Activated T-cell treated with anti-CD3 and anti-CD28 coated beads for 1 hour (primary cell): ENCODE measurements around the gene SCGB1C1.
"Not testable (repeated sequence)": the region's sequence is repeated elsewhere in the genome, so short reads cannot be mapped to it uniquely, and the experiment has no call there.

Source experiments
- DNase-seq: peaks from one replicate; pipeline ENCODE4 v3.0.0-alpha.2; 2020; ENCODE audit warnings: low read depth

SCGB1C1 gene

DNA sequence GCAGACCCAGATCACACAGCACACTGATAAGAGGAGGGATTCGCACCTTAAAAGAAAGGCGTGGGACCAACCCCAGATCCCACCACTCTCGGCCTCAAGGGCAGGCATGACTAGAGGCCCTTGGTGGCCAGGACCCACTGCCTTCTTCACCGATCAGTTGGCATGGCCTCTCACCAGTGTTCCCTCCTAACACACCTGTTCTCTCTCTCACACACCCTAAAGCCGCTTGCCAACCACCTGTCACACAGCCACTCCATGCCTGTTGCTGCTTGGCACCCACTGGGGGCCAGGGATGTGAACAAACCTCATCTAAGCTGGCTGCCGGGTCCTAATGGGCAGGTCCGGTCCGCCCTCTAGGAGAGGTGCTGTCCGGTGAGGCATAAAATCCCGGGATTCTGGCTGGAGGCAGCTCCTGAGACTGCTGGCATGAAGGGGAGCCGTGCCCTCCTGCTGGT, at the start of gene SCGB1C1:
Gene SCGB1C1, plus strand, starts transcription at position 405 of the 455 bp plus-strand sequence. Its CDS starts 22 bp downstream, at position 427.
- DNase-seq: not testable (repeated sequence)

DNA sequence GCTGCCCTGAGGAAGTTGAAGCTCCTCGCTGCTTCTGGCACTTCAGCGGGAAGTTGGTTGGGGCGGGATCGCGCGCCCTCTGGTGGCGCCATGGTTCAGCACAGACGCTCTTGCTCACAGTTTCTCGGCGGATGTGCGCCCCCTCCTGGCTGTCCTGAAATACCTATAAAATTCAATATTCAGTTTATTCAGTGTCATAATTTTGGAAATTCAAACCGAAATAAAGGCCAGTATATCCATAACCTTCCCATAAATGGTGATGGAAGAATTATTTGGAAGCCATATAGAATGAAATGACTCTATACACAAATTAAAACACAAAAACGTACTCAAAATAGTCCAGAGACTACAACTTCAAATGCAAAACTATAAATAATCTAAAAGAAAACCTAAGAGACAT, 12.6 kb upstream of the SCGB1C1 start:
- DNase-seq: not testable (repeated sequence)

DNA sequence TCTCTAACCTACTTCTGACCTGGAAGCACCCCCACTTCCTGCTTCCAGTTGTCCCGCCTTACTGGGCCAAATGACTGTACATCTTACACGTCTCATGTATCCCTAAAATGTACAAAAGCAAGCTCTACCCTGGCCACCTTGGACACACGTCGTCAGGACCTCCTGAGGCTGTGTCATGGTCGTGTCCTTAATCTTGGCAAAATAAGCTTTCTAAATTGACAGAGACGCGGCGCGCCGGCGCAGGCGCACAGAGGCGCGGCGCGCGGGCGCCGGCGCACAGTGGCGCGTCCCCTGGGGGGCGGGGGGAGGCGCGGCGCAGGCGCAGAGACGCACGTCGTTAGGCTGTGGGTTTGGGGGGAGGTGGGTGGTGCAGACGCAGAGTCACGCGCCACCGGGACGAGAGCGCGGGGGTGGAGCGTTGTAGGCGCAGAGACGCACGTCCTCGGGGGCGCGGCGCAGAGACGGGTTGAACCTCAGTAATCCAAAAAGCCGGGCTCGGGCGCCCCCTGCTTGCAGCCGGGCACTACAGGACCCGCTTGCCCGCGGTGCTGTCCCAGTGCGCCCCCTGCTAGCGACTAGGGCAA, 3.6 kb upstream of the SCGB1C1 start:
- not testable (repeated sequence) for DNase-seq

DNA sequence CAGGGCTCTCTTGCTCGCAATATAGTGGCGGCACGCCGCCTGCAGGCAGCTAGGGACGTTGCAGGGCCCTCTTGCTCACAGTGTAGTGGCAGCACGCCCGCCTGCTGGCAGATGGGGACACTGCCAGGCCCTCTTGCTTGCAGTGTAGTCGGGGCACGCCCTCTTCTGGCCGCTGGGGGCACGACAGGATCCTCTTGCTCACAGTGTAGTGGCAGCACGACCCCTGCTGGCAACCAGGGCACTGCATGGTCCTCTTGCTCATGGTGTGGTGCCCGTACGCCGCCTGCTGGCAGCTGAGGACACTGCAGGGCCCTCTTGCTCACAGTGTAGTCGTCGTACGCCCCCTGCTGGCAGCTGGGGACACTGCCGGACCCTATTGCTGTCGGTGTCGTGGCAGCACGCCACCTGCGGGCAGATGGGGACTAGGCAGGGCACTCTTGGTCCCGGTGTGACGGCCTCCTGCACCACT, 3.0 kb upstream of the SCGB1C1 start:
- DNase-seq: not testable (repeated sequence)

DNA sequence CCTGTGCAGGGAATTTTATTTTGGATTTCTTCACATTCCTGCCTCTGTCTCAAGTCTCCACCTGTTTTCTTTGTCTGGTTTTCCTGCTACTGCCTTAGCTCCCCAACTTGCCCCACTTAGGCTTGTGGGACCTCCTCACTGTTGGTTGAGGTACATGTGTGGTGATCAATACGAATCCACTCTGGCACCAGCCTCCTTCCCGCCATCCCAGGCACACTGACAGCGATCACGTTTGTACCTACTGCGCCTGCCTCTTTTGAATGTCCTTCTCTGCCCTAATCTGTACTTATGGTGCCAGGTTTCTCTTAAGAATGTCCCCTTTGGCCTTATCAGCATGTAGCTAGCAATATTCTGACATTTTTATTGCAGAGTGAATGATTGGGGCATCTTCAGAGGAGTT, 2.3 kb upstream of the SCGB1C1 start:
- DNase-seq: not testable (repeated sequence)

DNA sequence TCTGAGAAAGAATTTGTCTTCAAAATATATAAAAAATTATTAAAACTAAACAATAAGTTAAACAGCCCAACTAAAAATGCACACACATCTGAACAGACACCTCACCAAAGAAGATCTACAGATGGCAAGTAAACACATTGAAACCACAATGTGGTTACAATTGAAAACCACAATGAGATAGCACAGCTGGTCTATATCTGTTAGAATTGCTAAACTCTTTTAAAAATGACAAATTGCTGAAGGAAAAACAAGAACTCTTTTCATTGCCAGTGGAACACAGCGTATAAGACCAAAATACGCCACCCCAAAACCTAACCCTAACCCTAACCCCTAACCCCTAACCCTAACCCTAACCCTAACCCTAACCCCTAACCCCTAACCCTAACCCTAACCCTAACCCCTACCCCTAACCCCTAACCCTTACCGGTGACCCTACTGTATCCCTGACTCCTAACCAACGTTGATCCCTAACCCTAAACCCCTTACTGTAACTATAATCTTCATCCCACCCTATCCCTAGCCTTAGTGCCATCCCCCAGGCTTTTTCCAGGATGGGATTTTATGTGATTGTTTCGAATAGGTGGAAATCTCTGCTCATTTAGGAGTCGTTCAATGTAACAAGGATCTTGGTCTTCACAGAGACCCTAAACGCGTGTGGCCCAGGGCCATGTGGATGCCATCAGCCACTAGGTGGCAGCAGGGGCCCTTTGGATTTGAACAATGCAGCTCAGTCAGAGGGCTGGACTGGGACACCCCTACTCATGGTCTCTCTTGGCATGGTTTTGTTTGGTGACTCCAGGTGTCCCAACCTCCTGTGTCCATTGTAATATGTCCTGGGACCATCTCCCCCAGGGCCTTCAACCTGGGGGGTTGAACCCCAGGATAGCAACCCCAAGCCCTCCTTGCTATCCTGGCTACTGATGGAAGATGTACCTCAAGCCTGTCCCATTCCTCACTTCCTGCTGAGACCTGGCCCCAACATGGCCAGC, 1.1 kb upstream of the SCGB1C1 start:
- DNase-seq: not testable (repeated sequence)

DNA sequence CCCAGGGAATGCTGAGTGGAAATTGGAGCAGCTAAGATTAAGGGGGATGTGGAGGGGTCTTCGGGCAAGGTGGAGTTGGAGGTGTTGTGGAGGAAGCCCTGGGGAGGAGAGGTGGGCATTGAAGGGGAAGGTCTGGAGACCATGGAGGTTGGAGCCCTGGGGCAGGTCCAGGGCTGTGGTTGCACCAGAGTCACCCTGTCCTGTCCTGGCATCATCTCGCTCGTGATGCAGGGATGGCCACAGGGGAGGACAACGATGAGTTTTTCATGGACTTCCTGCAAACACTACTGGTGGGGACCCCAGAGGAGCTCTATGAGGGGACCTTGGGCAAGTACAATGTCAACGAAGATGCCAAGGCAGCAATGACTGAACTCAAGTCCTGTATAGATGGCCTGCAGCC, 603 bp downstream of the SCGB1C1 start:
- not testable (repeated sequence) for DNase-seq

DNA sequence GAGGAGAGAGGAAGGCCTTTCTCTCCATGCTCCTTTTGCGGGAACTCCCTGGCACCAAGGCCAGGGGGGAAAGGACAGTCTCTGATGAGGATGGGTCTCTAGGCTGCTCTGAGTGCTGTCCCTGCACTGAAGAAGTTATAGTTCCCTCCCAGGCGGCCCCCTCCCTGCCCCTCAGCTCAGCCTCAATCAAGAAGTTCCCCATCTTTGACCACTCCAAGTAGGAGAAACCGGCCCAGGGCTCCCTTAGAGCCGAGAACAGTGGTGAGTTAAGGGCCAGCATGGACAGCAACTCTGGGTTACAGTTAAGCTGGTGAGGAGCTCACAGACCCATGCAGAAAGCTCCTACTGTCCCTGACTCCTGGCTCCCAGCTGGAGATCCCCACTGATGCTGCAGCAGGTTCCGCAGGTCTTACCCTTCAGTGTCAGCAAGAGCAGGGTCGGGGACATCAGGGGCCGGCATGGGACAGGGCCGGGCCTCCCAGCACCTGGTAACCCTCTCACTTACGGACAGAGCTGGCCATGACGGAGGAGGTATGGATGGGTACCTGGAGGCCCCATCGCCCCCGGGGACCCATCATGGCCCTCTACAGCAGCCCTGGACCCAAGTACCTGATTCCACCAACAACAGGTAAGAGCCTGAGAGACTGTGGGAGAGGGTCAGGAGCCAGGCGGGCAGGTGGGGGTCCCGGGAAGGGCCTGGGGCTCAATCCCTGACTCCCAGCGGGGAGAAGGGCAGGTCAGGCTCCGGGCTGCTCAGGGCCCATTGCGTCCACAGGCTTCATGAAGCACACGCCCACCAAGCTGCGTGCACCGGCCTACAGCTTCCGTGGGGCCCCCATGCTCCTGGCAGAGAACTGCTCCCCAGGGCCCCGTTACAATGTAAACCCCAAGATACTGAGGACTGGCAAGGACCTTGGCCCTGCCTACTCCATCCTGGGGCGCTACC, 4.2 kb downstream of the SCGB1C1 start:
- DNase-seq: no peak

DNA sequence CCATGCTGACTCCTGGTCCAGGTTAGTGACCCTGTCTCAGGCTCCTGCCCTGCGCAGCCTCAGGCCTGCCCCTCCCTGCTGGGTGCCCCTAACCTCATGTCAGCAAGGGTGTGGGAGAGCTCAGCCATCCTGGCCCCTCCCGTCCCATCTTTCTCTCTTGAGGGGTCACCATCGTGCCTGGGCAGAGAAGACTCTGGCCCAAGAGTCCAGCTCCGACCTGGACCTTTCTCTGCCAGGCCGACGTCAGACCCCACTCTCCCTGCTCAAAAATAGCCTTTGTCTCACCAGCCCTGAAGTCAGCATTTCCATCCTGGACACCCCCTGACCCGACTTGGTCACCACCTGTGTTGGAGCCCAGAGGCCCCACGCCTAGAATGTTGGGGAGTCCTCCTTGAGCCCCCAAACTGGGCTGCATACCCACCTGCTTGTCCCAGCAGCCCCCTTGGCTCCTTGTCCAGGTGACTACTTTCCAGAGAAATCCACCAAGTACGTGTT, 4.9 kb downstream of the SCGB1C1 start:
- DNase-seq: no peak

DNA sequence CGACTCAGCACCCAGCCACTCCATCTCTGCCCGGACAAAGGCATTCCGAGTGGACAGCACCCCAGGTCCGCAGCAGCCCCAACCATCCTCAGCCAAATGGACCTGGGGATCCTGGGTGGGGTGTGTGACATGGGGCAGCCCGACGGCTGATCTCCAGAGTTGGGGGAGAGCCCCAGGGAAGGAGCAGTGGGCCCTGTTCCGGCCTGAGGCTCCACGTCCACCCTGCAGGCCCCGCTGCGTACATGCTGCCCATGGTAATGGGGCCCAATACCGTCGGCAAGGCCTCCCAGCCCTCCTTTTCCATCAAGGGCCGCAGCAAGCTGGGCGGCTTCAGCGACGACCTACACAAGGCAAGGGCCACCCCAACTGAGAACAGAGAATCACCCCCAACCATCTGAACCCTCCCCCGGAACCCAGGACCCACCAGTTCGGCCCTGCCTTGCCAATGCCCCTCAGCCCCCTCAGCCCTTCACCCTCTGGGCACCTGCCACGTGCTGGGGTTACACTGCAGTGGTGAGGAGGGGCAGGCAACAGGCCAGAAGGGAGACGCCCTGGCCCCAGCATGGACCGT, 5.4 kb downstream of the SCGB1C1 start:
- no peak for DNase-seq

DNA sequence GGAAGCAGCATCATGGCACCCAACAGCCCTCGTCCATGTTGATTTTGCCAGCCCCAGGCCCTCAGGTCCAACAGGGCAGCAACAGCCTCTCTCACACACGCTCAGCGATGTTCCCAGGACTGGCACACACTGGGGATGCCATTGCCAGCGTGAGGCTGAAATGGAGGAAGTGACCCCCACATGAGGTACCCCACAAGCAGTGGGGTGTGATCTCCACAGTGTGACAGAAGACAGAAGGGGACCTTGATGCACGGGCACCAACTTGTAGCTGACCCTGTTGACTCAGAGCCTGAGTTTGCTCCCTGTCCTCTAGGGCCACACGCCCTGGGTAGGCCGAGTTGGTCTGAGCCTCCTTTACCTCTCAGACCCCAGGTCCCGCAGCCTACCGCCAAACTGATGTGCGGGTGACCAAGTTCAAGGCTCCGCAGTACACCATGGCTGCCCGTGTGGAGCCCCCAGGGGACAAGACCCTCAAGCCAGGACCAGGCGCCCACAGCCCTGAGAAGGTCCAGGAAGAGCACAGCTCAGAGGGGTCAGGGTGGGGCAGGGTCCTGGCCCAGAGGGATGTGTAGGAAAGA, 6.2 kb downstream of the SCGB1C1 start:
- DNase-seq: no peak

DNA sequence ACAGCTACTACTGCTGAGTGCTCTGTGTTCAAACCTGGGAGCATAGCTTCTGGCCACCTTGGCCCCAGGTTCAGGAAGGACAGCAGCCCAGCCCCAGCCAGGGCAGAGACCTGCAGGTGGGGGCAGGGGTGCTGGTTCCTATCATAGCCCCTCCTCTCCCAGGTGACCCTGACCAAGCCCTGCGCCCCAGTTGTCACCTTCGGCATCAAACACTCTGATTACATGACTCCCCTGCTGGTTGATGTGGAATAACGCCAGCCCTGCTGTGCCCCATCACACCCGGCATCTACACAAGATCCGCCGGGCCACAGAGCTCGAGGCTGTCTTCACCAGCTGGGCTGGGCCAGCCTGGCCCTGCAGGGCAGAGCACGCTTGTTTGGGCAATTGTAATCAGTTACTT, 6.9 kb downstream of the SCGB1C1 start:
- DNase-seq: no peak

DNA sequence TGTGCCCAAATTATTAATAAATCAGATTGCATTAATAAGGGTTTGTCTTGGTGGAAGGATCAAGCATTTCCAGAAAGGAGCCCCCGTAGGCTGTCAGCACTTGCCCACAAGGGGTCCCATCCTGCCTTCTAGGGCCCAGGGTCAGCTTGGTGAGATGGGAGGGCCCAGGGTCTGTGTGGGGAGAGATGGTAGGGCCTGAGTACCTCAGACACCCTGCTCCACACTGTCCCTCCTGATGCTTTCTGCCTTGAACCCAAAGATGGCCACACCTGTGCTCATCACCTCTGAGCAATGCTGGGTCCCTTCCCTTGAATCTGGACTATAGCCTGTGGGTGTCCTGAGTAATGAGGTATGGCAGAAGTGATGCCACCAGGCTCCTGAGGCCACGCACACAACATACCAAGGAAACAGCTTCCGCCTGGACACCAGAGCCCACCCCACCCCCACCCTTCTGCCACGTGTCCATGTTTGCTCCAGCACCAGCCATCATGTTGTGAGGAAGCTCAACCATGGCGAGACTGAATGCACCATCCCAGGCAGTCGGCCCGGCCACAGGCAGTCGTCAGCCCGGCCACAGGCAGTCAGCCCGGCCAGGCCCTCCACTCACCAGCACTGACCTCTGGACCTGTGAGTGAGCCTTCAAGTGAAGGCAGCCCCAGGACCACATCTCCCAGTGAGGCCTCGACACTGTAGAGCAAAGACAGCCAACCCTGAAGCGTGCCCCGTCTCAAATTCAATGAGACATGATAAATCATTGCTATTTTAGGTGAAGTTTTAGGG, 7.5 kb downstream of the SCGB1C1 start:
- no peak for DNase-seq

DNA sequence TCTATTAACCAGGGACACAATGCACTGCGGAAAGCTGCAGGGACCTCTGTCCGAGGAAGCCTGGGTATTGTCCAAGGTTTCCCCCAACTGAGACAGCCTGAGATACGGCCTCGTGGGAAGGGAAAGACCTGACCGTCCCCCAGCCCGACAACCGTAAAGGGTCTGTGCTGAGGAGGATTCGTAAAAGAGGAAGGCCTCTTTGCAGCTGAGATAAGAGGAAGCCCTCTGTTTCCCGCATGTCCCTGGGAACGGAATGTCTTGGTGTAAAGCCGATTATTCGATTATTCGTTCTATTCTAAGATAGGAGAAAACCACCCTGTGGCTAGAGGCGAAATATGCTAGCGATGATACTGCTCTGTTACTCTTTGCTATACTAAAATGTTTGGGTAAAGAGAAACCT, 9.1 kb downstream of the SCGB1C1 start:
- no peak for DNase-seq

DNA sequence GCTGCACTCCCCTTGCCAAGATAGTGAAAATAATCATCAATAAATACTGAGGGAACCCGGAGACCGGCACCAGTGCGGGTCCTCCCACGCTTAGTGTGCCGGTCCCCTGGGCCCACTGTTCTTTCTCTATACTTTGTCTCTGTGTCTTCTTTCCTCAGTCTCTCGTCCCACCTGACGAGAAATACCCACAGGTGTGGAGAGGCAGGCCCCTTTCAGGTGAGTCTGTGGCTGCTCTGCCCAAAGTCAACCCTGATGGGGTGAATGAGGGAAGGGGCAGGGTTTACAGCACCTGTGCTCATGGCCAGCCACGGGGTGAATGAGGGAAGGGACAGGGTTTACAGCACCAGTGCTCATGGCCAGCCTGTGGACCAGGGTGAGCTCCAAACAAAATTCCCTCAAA, 9.6 kb downstream of the SCGB1C1 start:
- DNase-seq: no peak

DNA sequence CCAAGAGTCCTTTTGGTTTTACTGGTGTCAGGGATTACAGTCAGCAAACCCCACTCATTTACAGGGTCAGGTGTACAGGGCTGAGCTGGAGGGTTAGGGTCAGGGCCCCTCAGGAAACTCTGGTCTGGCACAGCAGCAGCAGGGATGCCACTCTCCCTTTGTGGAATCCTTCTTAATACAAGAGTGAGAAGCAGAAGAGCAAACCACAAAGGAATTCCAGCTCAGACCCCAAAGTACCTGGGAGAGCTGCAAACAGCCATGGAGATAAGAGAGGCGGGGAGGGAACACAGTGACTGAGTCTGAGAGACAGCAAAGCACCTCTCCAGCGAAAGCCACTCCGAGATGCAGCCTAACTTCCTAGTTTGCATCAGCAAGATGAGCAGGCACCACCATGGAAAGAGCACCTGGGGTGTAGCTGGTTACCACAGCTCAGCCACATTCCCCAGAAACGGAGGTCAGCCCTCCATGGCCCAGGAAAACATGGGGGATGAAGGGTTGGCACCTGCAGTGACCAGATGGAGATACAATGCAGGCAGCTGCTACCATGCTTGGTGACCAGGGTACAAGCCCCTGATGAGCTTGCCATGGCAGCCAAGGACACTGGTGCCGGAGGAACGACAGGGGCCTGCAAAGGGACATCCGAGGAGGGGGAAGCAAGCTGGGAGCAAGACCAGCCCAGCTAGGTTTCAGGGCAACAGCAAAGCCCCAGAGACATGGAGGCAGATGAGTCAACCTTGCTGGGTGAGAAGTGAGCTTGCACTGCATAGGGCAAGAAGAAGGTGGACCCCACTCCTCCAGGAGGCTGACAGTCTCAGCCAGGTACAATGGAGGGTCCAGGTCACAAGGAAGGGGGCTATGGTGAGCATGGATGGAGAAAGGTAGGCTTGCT, 10.4 kb downstream of the SCGB1C1 start:
- DNase-seq: no peak

DNA sequence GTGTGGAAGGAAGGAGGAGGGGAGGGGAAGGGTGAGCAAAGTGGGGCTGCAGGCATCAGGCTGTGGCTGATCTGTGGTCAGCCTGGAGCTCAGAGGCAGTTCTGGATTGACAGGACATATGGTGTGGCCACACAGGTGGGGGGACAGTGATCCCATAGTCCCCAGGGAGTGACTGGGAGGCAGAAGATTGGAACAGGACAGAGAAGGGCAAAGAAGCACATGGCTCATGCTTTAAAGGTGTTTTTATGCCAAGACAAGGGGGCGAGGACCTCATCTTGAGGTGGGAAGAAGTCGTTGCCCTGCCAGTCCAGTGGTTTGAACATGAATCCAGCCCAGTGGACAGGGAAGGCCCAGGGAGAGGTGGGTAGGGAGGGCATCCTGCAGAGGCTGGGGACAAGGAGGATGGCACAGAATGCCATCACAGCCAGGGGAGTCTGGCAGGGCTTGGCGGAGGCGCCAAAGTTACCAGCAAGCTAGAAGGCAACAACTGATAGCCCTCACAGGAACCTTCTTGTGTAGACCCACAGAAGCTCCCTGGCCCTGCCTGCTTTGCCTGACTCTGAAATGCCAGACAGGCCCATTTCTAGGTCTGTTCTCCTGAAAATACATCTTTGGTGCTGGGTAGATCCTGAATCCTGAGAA, 11.2 kb downstream of the SCGB1C1 start:
- no peak for DNase-seq

DNA sequence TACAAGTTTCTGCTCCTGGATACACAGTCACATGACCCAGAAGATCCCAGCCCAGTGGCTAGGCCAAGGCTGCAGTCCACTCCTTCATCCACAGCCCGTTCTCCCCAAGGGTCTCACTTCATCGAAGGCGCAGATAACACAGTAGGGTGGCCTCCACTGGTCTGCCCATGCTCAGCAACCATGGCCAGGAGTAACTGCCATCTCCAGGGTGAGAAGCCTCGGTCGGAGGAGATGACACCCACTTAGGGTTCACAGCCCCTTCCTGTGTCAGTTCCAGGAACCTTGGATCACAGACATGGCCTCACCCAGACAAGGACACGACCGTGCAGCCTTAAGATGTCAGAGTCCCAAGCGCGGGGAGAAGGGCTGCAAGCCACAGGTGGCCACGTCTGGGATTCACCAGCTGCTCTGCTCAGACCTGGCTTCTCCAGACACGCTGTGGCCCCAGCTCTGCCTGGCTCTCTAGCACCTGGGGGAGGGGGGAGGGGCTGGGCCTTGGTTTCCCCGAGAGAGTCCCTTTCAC, 11.8 kb downstream of the SCGB1C1 start:
- no peak for DNase-seq
